Loucy (cell line): ENCODE measurements around the gene GPC2.
"Not testable (repeated sequence)": the region's sequence is repeated elsewhere in the genome, so short reads cannot be mapped to it uniquely, and the experiment has no call there.

Experiments used
- EZH2phosphoT487 ChIP-seq: fragments of 200-600 bp; IDR thresholded peaks from 2 replicates; pipeline ENCODE4 v1.6.1; 2018; ENCODE audit warnings: antibody characterized with exemption, mild to moderate bottlenecking, moderate library complexity, borderline replicate concordance
- TF ChIP-seq, protein P1 (sequence below): fragments of 200-600 bp; sonication (generic); conservative IDR thresholded peaks from 2 replicates; pipeline ENCODE4 v1.5.1; 2014; ENCODE audit warnings: mild to moderate bottlenecking, antibody characterized with exemption, low read length

DNA sequence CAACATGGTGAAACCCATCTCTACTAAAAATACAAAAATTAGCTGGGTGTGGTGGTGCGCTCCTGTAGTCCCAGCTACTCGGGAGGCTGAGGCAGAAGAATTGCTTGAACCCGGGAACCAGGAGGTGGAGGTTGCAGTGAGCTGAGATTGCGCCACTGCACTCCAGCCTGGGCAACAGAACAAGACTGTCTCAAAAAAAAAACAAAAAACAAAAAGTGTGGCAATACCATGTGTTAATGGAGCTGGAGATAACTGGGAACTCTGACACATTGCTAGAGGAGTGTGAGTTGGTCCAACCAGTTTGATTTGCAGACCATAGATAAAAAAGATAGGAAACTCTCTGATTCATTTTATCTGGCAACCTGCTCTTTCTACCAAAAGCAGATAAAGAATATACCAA, 30.8 kb downstream of the GPC2 start:
- TF ChIP-seq, protein P1, sequence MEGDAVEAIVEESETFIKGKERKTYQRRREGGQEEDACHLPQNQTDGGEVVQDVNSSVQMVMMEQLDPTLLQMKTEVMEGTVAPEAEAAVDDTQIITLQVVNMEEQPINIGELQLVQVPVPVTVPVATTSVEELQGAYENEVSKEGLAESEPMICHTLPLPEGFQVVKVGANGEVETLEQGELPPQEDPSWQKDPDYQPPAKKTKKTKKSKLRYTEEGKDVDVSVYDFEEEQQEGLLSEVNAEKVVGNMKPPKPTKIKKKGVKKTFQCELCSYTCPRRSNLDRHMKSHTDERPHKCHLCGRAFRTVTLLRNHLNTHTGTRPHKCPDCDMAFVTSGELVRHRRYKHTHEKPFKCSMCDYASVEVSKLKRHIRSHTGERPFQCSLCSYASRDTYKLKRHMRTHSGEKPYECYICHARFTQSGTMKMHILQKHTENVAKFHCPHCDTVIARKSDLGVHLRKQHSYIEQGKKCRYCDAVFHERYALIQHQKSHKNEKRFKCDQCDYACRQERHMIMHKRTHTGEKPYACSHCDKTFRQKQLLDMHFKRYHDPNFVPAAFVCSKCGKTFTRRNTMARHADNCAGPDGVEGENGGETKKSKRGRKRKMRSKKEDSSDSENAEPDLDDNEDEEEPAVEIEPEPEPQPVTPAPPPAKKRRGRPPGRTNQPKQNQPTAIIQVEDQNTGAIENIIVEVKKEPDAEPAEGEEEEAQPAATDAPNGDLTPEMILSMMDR: not testable (repeated sequence)
- not testable (repeated sequence) for TF ChIP-seq EZH2phosphoT487
